ENCODE measurements around the gene LGI1.

LGI1 gene

DNA sequence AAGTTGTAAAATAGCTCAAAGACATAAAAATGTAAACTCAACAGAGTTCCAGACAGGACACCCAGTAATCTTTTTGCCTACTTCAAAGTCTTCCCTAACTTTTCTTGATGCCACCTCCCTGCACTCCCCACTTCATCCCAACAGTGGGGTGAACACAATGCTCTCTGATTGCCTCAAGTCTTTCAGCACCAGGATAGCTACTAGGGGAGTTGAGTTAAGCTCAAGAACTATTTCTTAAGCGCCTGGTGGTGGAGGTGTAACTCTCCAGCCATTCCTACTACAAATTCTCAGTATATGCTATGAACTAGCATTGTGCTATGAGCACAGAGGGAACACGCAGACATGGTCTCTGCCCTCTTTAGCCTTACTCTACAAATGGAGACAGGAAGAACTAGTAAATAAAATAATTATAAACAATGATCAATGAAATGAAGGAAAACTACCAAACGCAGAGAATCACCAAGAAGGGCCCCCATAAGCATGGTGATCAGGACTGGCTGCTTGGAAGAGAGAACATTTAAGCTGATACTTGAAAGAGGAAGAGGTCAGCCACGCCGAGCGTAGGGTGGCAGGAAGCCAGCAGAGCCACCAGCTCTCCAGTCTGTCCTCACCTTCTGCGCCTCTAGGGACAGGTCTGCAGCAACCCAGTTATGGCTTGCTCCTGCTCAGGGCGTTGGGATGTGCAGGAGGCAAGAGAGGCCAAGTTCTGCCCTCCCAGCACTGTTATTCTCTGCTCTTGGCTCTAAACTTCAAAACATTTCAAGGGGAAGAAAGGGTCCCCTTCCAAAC is 38.6 kb upstream of the LGI1 start:
- DNase-seq (ENCODE audit: low read depth): no peak
- TF ChIP-seq, protein P1, sequence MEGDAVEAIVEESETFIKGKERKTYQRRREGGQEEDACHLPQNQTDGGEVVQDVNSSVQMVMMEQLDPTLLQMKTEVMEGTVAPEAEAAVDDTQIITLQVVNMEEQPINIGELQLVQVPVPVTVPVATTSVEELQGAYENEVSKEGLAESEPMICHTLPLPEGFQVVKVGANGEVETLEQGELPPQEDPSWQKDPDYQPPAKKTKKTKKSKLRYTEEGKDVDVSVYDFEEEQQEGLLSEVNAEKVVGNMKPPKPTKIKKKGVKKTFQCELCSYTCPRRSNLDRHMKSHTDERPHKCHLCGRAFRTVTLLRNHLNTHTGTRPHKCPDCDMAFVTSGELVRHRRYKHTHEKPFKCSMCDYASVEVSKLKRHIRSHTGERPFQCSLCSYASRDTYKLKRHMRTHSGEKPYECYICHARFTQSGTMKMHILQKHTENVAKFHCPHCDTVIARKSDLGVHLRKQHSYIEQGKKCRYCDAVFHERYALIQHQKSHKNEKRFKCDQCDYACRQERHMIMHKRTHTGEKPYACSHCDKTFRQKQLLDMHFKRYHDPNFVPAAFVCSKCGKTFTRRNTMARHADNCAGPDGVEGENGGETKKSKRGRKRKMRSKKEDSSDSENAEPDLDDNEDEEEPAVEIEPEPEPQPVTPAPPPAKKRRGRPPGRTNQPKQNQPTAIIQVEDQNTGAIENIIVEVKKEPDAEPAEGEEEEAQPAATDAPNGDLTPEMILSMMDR (conservative IDR thresholded peaks at IDR 0.05; ENCODE audit: low read depth, low read length): no peak
- H3K4me3 ChIP-seq (ENCODE audit: low read length): no peak overlapping the region

- DNase-seq (ENCODE audit: low read depth): no peak
- TF ChIP-seq, protein P1 (conservative IDR thresholded peaks at IDR 0.05; ENCODE audit: low read depth, low read length): no peak
- no peak overlapping the region for H3K4me3 ChIP-seq (ENCODE audit: low read length)
Measured at GRCh38 chr10:93719901-93720300, 37.8 kb upstream of the LGI1 start.

DNA sequence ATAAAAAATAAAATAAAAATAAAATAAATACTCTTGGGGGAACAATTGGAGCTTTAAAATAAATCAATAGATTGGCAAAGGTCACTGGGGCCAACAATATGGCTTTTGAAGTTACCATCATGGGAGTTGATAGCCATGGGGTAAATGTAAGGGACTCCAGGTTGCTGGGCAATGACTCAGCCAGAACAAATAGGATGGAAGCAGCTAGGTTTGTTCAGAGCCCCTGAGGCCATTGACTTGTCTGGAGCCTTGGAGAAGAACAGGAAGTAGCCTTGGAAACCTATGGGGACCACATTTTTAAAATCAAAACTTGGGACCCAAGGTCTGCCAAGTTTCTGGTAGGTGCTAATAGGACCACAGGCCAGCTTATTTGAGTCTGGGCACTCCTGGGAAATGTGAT is 35.2 kb upstream of the LGI1 start:
- DNase-seq (ENCODE audit: low read depth): no peak
- TF ChIP-seq, protein P1 (conservative IDR thresholded peaks at IDR 0.05; ENCODE audit: low read depth, low read length): no peak
- no peak overlapping the region for H3K4me3 ChIP-seq (ENCODE audit: low read length)

GRCh38 chr10:93723153-93723552 is 34.6 kb upstream of the LGI1 start:
- TF ChIP-seq, protein P1 (conservative IDR thresholded peaks at IDR 0.05; ENCODE audit: low read depth, low read length): no peak
- no peak for DNase-seq (ENCODE audit: low read depth)
- no peak overlapping the region for H3K4me3 ChIP-seq (ENCODE audit: low read length)

DNA sequence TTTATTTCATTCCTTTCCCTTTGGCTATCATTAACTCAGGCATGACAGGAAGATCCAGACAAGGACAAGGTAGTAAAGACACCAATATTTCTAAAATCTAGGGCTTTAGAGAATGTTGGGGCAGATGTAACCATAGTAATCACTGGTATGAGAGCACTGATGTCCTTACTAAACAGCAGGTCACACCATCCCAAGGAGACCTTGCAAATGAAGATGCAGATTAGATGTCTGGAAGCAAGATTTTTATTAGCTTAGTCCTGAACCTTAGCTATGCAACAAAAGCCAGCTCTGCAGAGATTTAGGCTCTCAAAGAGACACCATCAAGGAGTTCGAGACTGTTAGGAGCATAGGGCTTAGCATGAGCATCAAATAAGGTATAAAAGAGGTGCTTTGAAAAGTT is 31.7 kb upstream of the LGI1 start:
- DNase-seq (ENCODE audit: low read depth): no peak
- no peak overlapping the region for H3K4me3 ChIP-seq (ENCODE audit: low read length)
- TF ChIP-seq, protein P1 (conservative IDR thresholded peaks at IDR 0.05; ENCODE audit: low read depth, low read length): no peak

- TF ChIP-seq, protein P1 (conservative IDR thresholded peaks at IDR 0.05; ENCODE audit: low read depth, low read length): no peak
- no peak for DNase-seq (ENCODE audit: low read depth)
- H3K4me3 ChIP-seq (ENCODE audit: low read length): no peak overlapping the region
Measured at GRCh38 chr10:93741367-93741766, 16.4 kb upstream of the LGI1 start.

- TF ChIP-seq, protein P1 (conservative IDR thresholded peaks at IDR 0.05; ENCODE audit: low read depth, low read length): no peak
- DNase-seq (ENCODE audit: low read depth): no peak
- H3K4me3 ChIP-seq (ENCODE audit: low read length): no peak overlapping the region
Measured at GRCh38 chr10:93742633-93743349, 14.9 kb upstream of the LGI1 start.

Measured in retinal pigment epithelial cell (primary cell).